Gastrocnemius medialis (tissue), 4 donors: Measurements from ENCODE around the gene MT1G.

Experiments
- POLR2A ChIP-seq, 2 donors: fragments of 450-650 bp; IDR thresholded peaks; one replicate each; pipeline ENCODE4 v1.6.1; 2017; ENCODE audit warnings: antibody characterized with exemption in 2 of 2, mild to moderate bottlenecking in 2 of 2, moderate library complexity in 2 of 2
- TF ChIP-seq, protein P1 (sequence below), 5 experiments: fragments of 450-650 bp in 3 of 5; fragments of 200-600 bp in 2 of 5; sonication (generic) in 2 of 5; IDR thresholded peaks in 4 of 5; conservative IDR thresholded peaks in 1 of 5; 1 replicate in 4 of 5; 2 replicates in 1 of 5; pipeline ENCODE4 v1.5.1; 2016 to 2019; ENCODE audit warnings: antibody characterized with exemption in 5 of 5, mild to moderate bottlenecking in 3 of 5, moderate library complexity in 3 of 5

DNA sequence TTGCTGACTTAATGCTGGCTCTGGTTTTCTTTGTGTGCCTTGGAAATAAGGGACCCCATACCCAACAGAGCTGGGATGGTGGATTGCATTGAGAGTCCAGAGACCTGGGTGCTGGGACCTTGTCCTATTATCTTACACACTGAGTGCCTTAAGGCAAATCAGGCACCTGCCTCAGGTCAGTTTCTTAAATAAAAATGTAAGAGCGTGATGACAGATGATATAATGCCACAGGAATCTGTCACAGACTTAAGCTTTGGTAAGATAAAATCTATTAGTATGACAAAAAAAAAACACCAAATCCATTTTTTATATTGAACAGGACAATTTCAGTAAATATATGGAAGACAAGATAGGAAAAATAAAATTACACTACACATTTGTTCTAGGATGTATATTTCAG is 27.8 kb downstream of the MT1G start:
- TF ChIP-seq, protein P1, sequence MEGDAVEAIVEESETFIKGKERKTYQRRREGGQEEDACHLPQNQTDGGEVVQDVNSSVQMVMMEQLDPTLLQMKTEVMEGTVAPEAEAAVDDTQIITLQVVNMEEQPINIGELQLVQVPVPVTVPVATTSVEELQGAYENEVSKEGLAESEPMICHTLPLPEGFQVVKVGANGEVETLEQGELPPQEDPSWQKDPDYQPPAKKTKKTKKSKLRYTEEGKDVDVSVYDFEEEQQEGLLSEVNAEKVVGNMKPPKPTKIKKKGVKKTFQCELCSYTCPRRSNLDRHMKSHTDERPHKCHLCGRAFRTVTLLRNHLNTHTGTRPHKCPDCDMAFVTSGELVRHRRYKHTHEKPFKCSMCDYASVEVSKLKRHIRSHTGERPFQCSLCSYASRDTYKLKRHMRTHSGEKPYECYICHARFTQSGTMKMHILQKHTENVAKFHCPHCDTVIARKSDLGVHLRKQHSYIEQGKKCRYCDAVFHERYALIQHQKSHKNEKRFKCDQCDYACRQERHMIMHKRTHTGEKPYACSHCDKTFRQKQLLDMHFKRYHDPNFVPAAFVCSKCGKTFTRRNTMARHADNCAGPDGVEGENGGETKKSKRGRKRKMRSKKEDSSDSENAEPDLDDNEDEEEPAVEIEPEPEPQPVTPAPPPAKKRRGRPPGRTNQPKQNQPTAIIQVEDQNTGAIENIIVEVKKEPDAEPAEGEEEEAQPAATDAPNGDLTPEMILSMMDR (IDR thresholded peaks at IDR 0.05 in 4 of 5, conservative IDR thresholded peaks at IDR 0.05 in 1 of 5), result no peak
- TF ChIP-seq POLR2A (IDR thresholded peaks at IDR 0.05), result no peak
